Fibroblast of lung (primary cell): ENCODE data around the gene GIPC3. TPM values are rescaled to one million over a fixed set of nuclear protein-coding genes. Genes with fewer than 3 reads are reported as not detected.

Source experiments
- DNase-seq, 2 donors: peaks; one replicate each; pipeline versions ENCODE4 v3.0.0 to v3.0.0-alpha.2; 2010; ENCODE audit warnings: low read depth in 2 of 2
- H2AFZ ChIP-seq: 2 replicates; pipeline ENCODE4 v1.5.1; 2012; ENCODE audit warnings: low read length, control low read depth, inconsistent platforms
- H3K27ac ChIP-seq: 2 replicates; pipeline ENCODE4 v1.5.1; 2011; ENCODE audit warnings: low read length, control low read depth; ENCODE audit not compliant: insufficient read depth
- H3K27me3 ChIP-seq: 2 replicates; pipeline ENCODE4 v1.5.1; 2011; ENCODE audit warnings: mild to moderate bottlenecking, low read length; ENCODE audit not compliant: control insufficient read depth, insufficient read depth
- H3K36me3 ChIP-seq: 2 replicates; pipeline ENCODE4 v1.5.1; 2011; ENCODE audit warnings: low read length; ENCODE audit not compliant: control insufficient read depth, insufficient read depth
- H3K4me1 ChIP-seq: 2 replicates; pipeline ENCODE4 v1.5.1; 2011; ENCODE audit warnings: low read length; ENCODE audit not compliant: control insufficient read depth, insufficient read depth; ENCODE audit errors: extremely low read depth
- H3K4me2 ChIP-seq: 2 replicates; pipeline ENCODE4 v1.5.1; 2011; ENCODE audit warnings: low read length, control low read depth; ENCODE audit not compliant: insufficient read depth; ENCODE audit errors: extremely low read depth
- H3K4me3 ChIP-seq, 4 experiments: fragments of 200-600 bp in 1 of 4; sonication (generic) in 1 of 4; replicated peaks in 1 of 4; 2 replicates each; pipeline ENCODE4 v1.5.1; 2011 to 2016; ENCODE audit warnings: low read length in 4 of 4, low read depth in 3 of 4, mild to moderate bottlenecking in 3 of 4, control low read depth in 2 of 4, inconsistent platforms in 1 of 4, mixed read lengths in 1 of 4; ENCODE audit not compliant: insufficient read depth in 1 of 4; ENCODE audit errors: control extremely low read depth in 1 of 4
- H3K79me2 ChIP-seq: 2 replicates; pipeline ENCODE4 v1.5.1; 2012; ENCODE audit warnings: mild to moderate bottlenecking, low read length, inconsistent platforms; ENCODE audit not compliant: control insufficient read depth, insufficient read depth
- H3K9ac ChIP-seq: 2 replicates; pipeline ENCODE4 v1.5.1; 2011; ENCODE audit warnings: mild to moderate bottlenecking, low read length, control low read depth; ENCODE audit not compliant: insufficient read depth
- H3K9me3 ChIP-seq: 2 replicates; pipeline ENCODE4 v1.5.1; 2012; ENCODE audit warnings: low read depth, low read length; ENCODE audit not compliant: control insufficient read depth, insufficient read depth
- H4K20me1 ChIP-seq: 2 replicates; pipeline ENCODE4 v1.5.1; 2011; ENCODE audit warnings: low read length; ENCODE audit not compliant: control insufficient read depth, insufficient read depth; ENCODE audit errors: extremely low read depth
- CTCF ChIP-seq, 2 donors: IDR thresholded peaks in 1 of 2; conservative IDR thresholded peaks in 1 of 2; 1 replicate in 1 of 2; 2 replicates in 1 of 2; pipeline ENCODE4 v1.5.1; 2011 to 2012; ENCODE audit warnings: low read length in 2 of 2, control low read depth in 1 of 2, inconsistent platforms in 1 of 2, low read depth in 1 of 2, mild to moderate bottlenecking in 1 of 2
- EZH2 ChIP-seq: IDR thresholded peaks from 2 replicates; pipeline ENCODE4 v1.5.1; 2012; ENCODE audit warnings: low read length, control low read depth, mild to moderate bottlenecking; ENCODE audit errors: missing control alignments
- polyA plus RNA-seq, 2 donors: library from polyadenylated mRNA; depleted of rRNA in 1 of 2; stranded (reverse) in 1 of 2; unstranded in 1 of 2; fragments of >200 nt; gene quantifications; 2 replicates each; pipeline ENCODE4 v1.2.1, GENCODE V29; 2011 to 2012; ENCODE audit warnings: missing spikeins in 1 of 2
- total RNA-seq: library from RNA; depleted of rRNA; stranded (reverse); fragments of >200 nt; gene quantifications from 2 replicates; pipeline ENCODE4 v1.2.1, GENCODE V29; 2014

GIPC3 gene
- total and polyA plus RNA-seq, 2 donors (not counting 1 experiment from before 2014, with no cell fraction given) = under 0.01 to 0.60 TPM

GRCh38 chr19:3570606-3571011, 14.7 kb upstream of the GIPC3 start:
- Histone ChIP-seq H3K9me3 (no peaks in the 10 kb centered on the region), H3K36me3 (peaks cover 8% of the 10 kb centered on the region), H4K20me1 (no peaks in the 10 kb centered on the region), H2AFZ (no peak overlapping the region), H3K9ac (no peak overlapping the region), H3K4me3 (no peak overlapping the region), H3K79me2 (no peaks in the 10 kb centered on the region), H3K27me3 (no peaks in the 10 kb centered on the region), H3K27ac (no peak overlapping the region), H3K4me1 (no peaks in the 10 kb centered on the region), H3K4me2 (no peak overlapping the region)
- no peak for DNase-seq
- TF ChIP-seq EZH2 (no peak), CTCF (conservative IDR thresholded peaks at IDR 0.05 in 1 of 2, IDR thresholded peaks at IDR 0.05 in 1 of 2; ENCODE audit: low read depth in 1 of 2, low read length in 2 of 2) (no peak)

GRCh38 chr19:3572132-3572854, 13.0 kb upstream of the GIPC3 start:
- peak overlapping the region; percentile 92 for H3K4me2 ChIP-seq
- peaks cover 4% of the 10 kb centered on the region for H3K4me1 ChIP-seq
- H3K27ac ChIP-seq = peak overlapping the region; percentile 88
- H3K4me3 ChIP-seq = peak overlapping the region; percentile 49 to 79 (median 56)
- no peaks in the 10 kb centered on the region for H4K20me1 ChIP-seq
- H3K36me3 ChIP-seq = peaks cover 10% of the 10 kb centered on the region
- H3K9me3 ChIP-seq = no peaks in the 10 kb centered on the region
- peak overlapping the region; percentile 96 for H2AFZ ChIP-seq
- TF ChIP-seq EZH2 (no peak), CTCF (conservative IDR thresholded peaks at IDR 0.05 in 1 of 2, IDR thresholded peaks at IDR 0.05 in 1 of 2; ENCODE audit: low read depth in 1 of 2, low read length in 2 of 2) (no peak)
- H3K27me3 ChIP-seq = no peaks in the 10 kb centered on the region
- H3K9ac ChIP-seq = peak overlapping the region; percentile 71
- H3K79me2 ChIP-seq = no peaks in the 10 kb centered on the region
- DNase-seq = peak; percentile 99 to 100

GRCh38 chr19:3572855-3573161, 12.5 kb upstream of the GIPC3 start, which contains the start of gene HMG20B:
Gene HMG20B (plus strand): TSS chr19:3572944. CDS start chr19:3573310, 366 bp downstream.
- Histone ChIP-seq H2AFZ (peak within 1 kb of the TSS; percentile 96), H3K36me3 (peaks cover 10% of the 10 kb centered on the region), H3K9ac (peak within 1 kb of the TSS; percentile 76), H4K20me1 (no peaks in the 10 kb centered on the region), H3K4me2 (peak within 1 kb of the TSS; percentile 92), H3K27me3 (no peaks in the 10 kb centered on the region), H3K4me1 (peaks cover 4% of the 10 kb centered on the region), H3K27ac (peak within 1 kb of the TSS; percentile 88), H3K79me2 (no peaks in the 10 kb centered on the region), H3K9me3 (no peaks in the 10 kb centered on the region), H3K4me3 (peak within 1 kb of the TSS; percentile 70 to 92 (median 83))
- no peak for DNase-seq
- TF ChIP-seq EZH2 = no peak
- TF ChIP-seq CTCF (conservative IDR thresholded peaks at IDR 0.05 in 1 of 2, IDR thresholded peaks at IDR 0.05 in 1 of 2; ENCODE audit: low read depth in 1 of 2, low read length in 2 of 2) = no peak
